Measurements from ENCODE around the gene MAPKAP1.

- TF ChIP-seq CTCF (IDR thresholded peaks at IDR 0.05) (no peak), EP300 (IDR thresholded peaks at IDR 0.05) (no peak), POLR2A (IDR thresholded peaks at IDR 0.05) (no peak)
Observed at GRCh38 chr9:125549465-125549871, 157.5 kb downstream of the MAPKAP1 start.

Data from suprapubic skin (tissue), 3 donors.